Measurements from ENCODE around the gene PET100.

The PET100 gene

DNA sequence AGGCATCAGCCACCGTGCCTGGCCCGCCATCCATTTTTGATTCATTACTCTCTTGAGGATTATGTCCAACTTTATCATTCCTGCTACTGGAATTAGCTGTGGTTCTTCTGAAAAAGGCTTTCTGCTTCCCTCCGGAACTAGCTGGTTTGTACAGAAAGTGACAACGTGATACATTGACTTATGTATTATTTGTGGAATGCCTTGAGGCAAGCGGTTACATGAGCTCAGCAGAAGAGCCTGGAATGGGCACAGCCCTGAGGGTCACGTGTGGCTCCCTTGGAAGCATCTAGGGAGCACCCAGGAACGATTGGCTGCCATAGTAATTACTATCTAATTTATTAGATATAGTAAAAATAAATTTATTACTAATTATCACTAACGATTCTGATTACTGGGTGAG, 24.8 kb downstream of the PET100 start:
- no peak for DNase-seq

DNA sequence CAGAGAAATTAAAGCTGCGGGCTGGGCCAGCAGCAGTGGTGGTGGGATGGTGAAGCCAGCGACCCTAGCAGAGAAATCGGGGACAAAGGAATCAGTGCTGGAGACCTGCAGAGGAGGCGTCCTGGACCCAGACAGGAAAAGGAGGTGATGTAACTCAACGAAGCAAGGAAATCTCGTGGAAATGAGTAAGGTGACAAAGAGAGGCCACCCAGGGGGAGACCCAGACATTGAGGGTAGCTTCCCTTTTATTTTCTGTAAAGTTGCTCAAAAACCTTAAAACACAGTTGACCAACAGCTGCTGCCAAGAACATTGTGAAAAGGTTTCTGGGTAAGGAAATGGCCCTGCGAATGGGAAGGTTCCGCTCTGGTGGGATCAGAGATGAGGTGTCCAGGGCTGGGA, 26.0 kb downstream of the PET100 start:
- no peak for DNase-seq

DNA sequence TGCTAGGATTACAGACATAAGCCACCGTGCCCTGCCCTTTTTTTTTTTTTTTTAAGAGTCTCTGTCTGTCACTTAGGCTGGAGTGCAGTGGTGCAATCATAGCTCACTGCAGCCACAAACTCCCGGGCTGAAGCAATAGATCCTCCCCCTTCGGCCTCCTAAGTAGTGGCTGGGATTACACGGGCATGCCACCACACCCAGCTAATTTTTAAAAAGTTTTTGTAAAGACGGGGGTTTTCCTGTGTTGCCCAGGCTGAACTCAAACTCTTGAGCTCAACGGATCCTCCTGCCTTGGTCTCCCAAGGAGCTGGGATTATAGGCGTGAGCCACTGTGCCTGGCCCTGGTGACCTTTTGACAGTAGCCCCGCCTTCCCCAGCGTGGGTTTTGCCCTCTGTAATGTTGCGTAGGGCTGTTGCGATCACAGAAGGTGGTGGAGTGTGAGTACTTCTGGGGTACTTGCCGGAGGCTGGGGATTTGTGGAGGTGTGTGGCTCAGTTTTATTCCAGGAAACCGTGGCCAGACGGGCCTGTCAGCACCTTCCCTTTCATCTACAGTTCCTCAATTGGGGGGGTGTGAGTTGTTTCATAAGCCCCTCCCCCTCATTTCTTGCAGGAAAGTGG, 27.6 kb downstream of the PET100 start:
- no peak for DNase-seq

DNA sequence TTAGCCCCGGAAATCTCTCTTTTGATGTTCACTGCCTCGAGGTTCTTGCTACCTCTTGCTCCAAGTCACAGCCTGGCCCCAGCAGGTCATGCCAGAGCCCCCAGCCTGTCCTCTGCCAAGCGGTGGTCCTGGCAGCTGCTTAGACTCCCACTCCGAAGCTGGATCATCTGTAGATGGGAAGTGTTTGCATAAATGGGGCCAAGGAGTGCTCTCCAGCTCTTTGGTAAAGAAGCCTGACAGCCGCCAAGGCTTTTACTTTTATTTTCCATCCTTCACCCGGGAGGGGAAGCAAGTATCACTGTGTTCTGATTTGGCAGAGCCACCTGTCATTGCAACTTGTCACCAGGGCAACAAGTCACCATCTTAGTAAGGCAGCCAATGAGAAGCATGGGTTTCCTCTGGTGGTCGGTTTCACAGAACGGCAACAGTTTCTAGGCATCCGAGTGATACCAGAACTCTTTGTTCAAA, 28.7 kb downstream of the PET100 start:
- DNase-seq: no peak

DNA sequence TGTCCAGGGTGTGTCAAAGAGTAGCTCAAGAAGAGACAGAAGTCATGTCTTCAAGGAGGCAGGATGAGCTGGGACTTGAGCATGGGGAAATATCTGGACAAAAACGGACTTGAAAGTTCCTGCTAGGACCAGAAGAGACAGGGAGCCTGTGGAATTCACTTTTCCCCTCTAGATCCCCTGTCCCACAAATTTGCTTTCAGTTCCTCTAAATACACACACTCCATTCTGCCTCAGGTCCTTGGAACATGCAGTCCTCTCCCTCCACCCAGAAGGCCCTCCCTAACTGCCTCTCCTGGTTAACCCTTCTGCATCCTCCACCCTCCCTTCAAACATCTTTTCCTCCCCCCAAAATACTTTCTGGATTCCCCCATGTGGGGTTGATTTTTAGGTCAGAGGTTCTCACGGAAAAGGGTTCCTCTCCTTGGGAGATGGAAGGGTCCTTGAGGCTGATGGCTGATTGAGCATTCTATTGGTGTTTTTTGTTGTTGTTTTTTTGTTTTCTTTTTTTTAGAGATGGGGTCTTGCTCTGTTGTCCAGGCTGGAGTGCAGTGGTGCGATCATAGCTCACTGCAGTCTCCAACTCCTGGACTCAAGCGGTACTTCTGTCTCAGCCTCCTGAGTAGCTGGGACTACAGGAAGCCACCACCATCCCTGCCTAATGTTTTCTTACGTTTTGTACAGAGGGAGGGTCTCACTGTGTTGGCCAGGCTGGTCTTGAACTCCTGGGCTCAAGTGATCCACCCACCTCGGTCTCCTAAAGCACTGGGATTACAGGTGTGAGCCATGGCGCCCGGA, 32.3 kb downstream of the PET100 start:
- no peak for DNase-seq

DNA sequence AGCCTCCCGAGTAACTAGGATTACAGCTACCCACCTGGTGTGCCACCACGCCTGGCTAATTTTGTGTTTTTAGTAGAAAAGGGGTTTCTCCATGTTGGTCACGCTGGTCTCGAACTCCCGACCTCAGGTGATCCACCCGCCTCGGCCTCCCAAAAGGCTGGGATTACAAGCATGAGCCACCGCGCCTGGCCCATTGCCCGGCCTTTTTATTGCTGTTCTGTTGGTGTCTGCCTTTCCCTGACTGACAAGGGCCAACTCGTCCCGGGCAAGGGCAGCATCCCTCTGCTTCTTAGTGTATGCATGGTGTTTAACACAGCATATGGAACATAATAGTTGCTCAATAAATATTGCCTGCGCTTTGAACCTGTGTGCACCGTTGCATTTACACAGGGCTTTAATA, 33.1 kb downstream of the PET100 start:
- DNase-seq: no peak

DNA sequence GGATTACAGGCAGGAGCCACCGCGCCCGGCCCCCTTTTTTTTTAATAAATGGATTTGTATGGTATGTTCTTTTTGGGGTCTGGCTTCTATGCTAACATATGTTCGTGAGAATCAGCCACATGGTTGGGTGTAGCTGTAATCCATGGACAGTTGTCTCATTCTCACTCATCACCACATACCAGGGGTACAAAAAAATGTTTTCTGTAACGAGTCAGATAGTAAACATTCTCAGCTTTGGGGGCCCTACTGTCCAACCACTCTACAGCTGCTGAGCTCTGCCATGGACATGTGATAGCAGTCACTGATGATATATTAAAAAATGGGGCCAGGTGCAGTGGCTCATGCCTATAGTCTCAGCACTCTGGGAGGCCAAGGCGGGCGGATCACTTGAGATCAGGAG, 34.1 kb downstream of the PET100 start:
- DNase-seq: no peak

DNA sequence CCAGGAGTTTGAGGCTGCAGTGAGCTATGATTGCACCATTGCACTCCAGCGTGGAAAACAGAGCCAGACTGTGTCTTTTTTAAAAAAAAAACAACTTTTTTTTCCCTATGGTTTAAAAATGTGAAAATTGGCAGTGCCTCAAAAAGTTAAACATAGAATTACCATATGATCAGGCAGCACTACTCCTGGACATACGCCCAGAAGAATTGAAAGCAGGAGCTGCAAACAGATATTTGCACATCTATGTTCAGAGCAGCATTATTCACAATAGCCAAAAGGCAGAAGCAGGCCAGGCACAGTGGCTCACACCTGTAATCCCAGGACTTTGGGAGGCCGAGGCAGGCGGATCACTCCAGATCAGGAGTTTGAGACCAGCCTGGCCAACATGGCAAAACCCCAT, 35.5 kb downstream of the PET100 start:
- no peak for DNase-seq

DNA sequence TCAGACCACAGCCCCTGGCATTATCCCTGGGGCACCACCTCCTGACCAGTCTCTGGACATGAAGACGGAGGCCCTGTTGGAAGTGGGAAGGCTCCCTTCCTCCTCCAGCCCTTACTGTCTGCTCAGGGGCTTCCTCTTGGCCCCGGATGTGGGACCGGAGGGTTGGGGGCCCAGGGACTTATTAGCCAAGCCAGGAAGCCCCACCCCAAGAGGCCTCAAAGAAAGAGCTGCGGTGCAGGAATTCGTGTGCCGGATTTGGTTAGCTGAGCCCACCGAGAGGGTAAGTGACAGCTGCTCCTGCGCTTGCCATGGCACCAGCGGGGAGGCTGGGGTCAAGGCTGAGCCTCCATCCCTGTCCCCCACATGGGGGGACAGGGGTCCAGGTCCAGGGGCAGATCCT, 39.2 kb downstream of the PET100 start, which contains the start of gene RETN:
Gene RETN, plus strand, starts transcription at position 208 of the 400 bp plus-strand sequence. CDS start 278 bp downstream, outside the sequence.
- no peak for DNase-seq

DNA sequence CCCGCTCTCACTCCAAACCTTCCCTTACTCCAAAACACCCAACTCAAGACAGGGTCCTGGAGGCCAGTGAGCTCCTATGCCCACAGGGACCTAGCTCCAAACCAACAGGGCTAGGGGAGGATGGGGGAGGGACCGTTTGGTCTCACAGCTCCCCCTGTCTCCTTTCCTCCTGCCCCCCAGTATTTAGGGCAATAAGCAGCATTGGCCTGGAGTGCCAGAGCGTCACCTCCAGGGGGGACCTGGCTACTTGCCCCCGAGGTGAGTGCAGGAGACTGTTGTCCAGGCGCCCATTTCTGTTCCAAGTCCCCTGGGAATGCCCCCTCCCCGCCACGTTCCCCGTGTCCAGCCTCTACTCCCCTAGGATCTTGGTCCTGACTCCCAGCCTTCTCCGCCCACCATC, 40.0 kb downstream of the PET100 start:
- no peak for DNase-seq

DNA sequence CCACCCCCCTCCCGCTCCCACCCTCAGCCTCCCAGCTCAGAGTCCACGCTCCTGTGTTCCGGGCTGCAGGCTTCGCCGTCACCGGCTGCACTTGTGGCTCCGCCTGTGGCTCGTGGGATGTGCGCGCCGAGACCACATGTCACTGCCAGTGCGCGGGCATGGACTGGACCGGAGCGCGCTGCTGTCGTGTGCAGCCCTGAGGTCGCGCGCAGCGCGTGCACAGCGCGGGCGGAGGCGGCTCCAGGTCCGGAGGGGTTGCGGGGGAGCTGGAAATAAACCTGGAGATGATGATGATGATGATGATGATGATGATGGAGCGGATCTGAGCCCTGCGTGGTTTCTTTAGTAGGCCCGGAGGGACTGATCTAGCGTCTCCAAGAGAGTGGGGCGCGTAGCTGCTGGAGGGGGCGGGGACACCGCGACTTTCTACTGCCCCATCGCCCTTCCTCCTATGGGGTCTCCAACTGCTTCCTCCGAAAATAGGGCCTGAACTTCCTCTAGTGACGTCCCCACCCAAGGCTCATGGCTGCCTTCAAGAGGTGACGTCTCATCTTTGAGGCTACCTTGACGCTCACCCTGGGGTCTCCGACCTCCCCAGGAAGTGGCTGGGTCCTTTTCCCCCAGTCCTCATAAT, 40.7 kb downstream of the PET100 start:
- no peak for DNase-seq

DNA sequence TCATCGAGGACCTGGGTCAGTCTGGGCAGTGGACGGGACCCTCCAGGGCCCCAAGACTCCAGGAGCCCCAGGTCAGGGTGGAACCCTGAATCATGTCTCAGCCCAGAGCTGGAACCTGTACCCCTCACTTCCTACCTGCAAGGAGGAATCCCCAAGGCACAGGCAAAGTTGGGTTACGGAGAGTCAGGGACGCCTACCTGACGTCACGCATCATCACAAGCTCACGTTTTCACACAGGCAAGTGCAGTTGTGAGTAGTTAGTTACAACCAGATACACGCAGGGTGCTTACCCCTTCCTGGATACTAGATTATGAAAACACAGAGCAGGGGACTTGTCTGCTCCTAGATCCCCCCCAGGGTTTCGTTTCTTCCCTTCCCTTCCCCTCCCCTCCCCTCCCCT, 41.2 kb downstream of the PET100 start:
- no peak for DNase-seq

DNA sequence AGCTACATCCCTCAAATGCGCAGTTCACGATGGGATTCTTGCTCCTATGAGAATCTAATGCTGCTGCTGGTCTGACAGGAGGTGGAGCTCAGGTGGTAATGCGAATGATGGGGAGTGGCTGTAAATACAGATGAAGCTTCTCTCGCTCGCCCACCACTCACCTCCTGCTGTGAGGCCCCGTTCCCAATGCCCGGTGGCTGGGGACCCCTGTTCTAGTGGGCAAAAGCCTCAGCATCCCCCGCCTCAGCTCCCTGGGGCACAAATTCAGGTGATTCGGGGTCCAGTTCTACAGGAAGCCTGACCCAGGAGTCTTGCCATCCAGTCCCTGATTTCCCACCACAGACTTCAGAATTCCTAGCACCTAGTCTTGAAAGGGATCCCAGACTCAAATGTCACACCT, 42.9 kb downstream of the PET100 start:
- no peak for DNase-seq

DNA sequence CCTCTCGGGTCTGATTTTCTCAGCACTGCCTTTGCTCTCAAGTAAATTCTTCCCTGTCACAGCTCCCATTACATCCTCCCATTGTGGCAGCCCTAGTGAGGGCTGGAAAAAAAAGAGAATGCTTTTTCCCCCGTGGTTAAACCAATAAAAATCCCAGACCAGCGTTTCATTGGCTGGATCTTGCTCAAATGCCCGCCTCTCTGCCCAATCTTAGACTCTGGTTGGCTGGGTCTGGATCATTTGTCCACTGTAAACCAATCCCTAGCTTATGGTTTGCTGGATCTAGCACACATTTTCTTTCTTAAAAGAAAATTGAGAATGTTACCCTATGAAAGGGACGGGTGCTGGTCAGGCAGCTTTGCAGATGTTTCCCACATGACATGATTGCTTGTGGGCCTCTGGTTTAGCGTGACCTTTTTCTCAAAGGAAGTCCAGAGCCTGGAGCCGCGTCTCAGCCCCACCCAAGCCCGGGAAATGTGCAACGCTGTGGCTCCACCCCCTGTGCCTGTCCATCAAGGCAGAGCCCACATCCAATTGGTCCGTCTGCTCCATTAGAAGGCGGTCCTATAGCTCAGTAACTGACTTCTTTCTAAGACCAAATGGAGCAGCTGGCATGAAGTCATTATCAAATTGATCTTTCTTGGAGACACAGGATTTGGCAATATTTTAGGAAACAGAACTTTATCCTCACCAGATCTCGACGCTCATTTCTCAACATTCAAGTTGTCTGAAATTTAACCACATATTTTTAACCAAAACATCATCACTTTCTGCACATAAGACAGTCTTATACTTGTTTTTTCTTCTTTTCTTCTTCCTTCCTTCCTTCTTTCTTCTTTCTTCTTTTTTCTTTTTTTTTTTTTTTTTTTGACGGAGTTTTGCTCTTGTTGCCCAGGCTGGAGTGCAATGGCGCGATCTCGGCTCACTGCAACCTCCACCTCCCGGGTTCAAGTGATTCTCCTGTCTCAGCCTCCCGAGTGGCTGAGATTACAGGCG, 44.7 kb downstream of the PET100 start:
- no peak for DNase-seq

DNA sequence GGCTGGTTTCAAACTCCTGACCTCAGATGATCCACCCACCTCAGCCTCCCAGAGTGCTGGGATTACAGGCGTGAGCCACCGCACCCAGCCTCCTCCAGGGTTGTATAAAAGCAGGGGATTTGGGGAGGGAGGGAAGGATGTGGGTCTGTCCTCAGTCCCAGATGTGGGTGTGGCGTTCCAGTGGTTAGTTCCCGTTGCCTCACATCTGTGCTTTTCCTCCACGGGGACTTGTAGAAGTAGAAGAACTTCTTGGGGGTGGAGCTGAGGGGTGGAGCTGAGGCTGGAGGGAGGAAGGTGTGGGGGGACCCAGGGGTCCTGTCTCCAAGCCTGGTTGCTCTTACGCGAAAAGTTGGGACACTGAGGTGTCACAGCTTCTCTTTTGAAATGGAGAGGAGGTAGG, 46.8 kb downstream of the PET100 start:
- no peak for DNase-seq

DNA sequence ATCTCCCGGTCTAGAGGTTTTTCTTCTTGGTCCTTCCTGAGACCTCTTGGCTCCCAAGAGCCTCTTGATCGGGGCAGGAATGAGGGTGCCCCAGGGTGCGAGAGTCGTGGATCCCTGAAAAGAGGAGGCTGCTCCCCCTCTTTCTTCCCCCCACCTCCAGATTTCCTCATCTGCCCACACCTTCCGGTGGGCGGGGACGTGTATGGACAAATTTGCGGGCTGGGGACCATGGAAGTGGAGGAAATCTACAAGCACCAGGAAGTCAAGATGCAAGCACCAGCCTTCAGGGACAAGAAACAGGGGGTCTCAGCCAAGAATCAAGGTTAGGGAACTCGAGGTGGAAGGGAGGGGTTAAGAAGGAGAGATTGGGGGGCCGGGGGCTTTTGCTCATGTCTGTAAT, 47.3 kb downstream of the PET100 start, which contains the start of gene MCEMP1:
Gene MCEMP1, plus strand, starts transcription at position 237 of the 400 bp plus-strand sequence. Its CDS starts 31 bp downstream, at position 268.
- no peak for DNase-seq

DNA sequence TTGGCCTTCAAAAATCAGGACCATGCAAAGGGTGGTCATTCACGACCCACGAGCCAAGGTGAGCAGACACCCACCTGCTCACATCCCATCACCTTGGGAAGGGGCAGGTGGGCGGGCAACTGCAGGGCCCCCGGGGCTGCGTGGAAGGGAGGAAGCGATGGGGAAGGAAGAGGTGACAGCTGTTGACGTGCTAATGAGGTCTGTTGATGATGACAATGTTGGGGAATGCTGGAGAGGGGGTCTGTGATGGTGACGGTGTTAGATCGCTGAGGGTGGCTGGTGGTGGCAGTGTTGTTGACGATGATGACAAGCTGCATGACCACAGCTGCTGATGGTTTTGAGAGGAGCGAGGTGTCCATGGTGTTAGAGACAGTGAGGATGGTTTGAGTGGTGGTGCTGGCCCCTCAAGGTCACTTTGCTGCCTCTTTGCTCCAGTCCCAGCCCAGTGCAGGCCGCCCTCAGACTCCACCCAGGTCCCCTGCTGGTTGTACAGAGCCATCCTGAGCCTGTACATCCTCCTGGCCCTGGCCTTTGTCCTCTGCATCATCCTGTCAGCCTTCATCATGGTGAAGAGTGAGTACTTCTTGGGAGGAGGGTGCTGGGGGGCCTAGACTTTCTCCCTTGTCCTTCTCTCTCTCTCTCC, 48.2 kb downstream of the PET100 start:
- no peak for DNase-seq

DNA sequence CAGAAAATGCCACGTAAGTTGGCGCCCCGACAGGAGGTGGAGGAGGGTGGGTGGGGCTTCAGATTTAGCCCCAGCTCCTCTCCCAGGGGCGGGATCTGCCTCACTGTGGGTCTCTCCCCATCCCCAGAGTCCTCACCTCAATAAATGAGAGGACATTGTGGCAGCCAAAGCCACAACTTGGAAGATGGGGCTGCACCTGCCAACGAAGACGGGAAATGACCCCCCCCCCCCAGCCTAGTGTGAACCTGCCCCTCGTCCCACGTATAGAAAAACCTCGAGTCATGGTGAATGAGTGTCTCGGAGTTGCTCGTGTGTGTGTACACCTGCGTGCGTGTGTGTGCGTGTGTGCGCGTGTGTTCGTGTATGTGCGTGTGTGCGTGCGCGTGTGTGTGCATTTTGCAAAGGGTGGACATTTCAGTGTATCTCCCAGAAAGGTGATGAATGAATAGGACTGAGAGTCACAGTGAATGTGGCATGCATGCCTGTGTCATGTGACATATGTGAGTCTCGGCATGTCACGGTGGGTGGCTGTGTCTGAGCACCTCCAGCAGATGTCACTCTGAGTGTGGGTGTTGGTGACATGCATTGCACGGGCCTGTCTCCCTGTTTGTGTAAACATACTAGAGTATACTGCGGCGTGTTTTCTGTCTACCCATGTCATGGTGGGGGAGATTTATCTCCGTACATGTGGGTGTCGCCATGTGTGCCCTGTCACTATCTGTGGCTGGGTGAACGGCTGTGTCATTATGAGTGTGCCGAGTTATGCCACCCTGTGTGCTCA, 49.6 kb downstream of the PET100 start:
- DNase-seq: peak; percentile 50

DNA sequence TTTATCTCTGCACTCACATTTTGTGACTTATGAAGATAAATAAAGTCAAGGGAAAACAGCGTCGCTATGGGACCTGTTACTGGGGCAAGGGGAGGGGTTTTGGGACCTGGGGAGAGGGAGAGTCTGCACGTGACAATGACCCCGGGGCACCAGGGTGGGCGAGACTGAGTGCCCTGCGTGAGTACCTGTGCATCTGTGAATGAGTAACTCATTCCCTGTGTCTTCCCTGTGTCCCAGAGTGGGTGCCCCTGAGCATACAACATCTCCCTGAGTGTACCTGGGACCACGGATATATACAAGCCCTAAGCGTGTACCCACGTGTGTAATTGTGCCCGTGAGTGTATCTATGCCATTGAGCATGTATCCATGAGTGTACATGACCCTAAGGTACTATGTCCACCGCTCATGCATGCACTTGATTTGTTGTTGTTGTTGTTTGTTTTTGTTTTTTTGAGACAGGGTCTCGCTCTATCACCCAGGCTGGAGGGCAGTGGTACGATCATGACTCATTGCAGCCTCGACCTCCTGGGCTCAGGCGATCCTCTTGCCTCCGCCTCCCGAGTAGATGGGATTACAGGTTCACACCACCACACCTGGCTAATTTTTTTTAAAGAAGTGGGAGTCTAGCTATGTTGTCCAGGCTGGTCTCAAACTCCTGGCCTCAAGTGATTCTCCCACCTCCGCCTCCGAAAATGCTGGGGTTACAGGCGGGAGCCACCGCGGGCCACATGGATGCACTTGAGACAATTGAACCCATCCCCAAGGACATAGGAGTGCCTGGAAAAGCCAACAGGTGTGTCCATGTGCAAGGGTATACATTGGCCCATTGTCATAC, 50.4 kb downstream of the PET100 start:
- DNase-seq: no peak

Data from T-helper 9 cell (primary cell).